Left ventricle myocardium inferior (tissue), 1 donor: ENCODE results near the gene OGFR. TPM values are rescaled to one million over a fixed set of nuclear protein-coding genes. Genes with fewer than 3 reads are reported as not detected.

Experiments
- DNase-seq: peaks from one replicate; pipeline ENCODE4 v3.0.0-alpha.2; 2020
- H3K27ac ChIP-seq: fragments of 200-600 bp; replicated peaks from 2 replicates; pipeline ENCODE4 v1.8.0; 2021
- H3K27me3 ChIP-seq: fragments of 200-600 bp; 2 replicates; pipeline ENCODE4 v1.8.0; 2021; ENCODE audit warnings: low read depth
- H3K36me3 ChIP-seq: fragments of 200-600 bp; 2 replicates; pipeline ENCODE4 v1.8.0; 2021
- H3K4me1 ChIP-seq: fragments of 200-600 bp; 2 replicates; pipeline ENCODE4 v1.8.0; 2021
- H3K4me3 ChIP-seq: fragments of 200-600 bp; 2 replicates; pipeline ENCODE4 v1.8.0; 2021; ENCODE audit warnings: mild to moderate bottlenecking, moderate library complexity
- H3K9me3 ChIP-seq: fragments of 200-600 bp; replicated peaks from 2 replicates; pipeline ENCODE4 v1.8.0; 2021
- intact Hi-C: fragments of 100-400 bp; cut with micrococcal nuclease; formaldehyde crosslinking; loops from one replicate; pipeline ENCODE4 v1.11.0; 2022
- total RNA-seq: library from RNA; stranded (reverse); fragmentation: NEBNext Ultra II Directional; extraction: Animal tissue kit (Norgen Biotek cat#: 25700); gene quantifications from one replicate; pipeline ENCODE4 v1.2.1, GENCODE V29; 2021
- TF ChIP-seq, protein P1 (sequence below): fragments of 200-600 bp; IDR thresholded peaks from 2 replicates; pipeline ENCODE4 v1.8.0; 2021; ENCODE audit warnings: antibody characterized with exemption, mild to moderate bottlenecking, borderline replicate concordance
- donor health status: DM: no; HTN: yes; CAD: no; lungs with severe emphysema.

OGFR gene
- total RNA-seq, 1 donor from 2014 or later = 19.2 TPM

DNA sequence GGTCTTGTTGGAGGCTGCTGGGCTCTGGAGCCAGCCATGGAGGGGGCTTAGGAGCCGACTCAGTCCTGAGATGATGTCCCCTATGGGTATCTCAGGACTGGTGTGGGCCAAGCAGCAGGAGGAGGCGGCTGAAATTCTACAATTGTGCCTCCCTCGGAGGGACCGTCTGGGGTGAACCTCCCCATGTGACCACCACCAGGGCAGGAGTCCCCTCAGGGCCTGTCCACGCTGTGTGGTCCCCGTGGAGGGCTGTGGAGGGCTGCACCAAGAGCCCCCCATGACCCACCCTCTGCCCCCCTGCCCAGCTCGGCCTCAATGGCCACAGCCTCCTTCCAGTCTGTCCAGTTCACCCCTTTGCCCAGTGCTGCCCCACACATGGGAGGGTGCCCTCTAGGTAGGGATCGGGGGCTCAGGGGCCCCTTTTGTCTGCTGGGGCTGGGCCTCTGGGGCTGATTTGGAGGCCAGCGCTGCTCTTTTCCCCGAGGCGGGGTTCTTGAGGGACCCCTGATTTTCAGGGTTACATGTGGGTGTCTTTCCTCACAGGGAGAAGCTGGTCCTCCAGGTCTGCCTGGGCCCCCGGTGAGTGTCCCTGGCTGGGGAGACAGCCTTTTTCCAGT lies 13.4 kb downstream of the OGFR start:
- H3K4me1 ChIP-seq = peaks cover 59% of the 10 kb centered on the region
- no peaks in the 10 kb centered on the region for H3K36me3 ChIP-seq
- H3K4me3 ChIP-seq = peak overlapping the region; percentile 59
- intact Hi-C loops = no loop called here
- DNase-seq = no peak
- TF ChIP-seq, protein P1, sequence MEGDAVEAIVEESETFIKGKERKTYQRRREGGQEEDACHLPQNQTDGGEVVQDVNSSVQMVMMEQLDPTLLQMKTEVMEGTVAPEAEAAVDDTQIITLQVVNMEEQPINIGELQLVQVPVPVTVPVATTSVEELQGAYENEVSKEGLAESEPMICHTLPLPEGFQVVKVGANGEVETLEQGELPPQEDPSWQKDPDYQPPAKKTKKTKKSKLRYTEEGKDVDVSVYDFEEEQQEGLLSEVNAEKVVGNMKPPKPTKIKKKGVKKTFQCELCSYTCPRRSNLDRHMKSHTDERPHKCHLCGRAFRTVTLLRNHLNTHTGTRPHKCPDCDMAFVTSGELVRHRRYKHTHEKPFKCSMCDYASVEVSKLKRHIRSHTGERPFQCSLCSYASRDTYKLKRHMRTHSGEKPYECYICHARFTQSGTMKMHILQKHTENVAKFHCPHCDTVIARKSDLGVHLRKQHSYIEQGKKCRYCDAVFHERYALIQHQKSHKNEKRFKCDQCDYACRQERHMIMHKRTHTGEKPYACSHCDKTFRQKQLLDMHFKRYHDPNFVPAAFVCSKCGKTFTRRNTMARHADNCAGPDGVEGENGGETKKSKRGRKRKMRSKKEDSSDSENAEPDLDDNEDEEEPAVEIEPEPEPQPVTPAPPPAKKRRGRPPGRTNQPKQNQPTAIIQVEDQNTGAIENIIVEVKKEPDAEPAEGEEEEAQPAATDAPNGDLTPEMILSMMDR = no peak
- peaks cover 65% of the 10 kb centered on the region for H3K27me3 ChIP-seq
- peak overlapping the region; percentile 79 for H3K27ac ChIP-seq
- H3K9me3 ChIP-seq = no peaks in the 10 kb centered on the region

DNA sequence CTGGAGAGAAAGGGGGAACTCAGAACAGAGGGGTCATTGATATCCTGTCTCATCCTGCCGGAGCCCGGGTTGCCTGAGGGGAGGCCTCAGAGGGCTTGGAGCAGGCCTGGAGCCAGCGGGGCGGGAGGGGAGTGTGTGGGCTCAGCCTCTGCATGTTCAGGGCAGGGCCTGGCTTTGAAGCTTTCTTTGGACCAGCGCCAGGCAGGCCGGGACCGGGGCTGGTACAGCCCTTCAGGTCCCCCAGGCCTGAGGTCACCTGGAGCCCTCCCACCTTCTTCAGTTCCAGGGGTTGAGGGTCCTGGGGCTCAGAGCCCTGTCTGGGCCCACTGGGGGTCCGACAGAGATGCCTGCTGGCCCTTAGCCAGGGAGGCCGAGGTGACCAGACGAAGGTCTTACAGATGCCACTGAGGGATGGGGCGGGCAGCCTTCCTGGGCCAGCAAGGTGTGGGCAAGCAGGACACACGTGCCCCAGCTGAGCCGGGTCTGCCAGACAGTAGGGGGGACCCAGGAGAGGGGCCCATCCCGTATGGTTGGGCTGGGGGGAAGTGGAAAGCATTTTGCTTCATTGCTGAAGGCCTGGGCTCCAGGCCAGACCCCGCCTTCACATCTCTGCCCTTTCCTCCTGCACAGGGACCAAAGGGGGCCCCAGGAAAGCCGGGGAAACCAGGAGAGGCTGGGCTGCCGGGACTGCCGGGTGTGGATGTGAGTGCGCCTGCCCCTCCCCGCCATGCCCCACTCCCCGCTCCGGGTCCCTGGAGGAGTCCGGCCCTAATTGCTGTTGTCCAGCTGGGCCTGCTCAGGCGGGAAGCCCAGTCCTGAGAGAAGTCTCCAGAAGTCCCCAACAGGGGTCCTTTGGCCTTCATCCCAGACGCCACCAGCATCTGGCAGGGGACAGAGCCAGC lies 14.2 kb downstream of the OGFR start:
- TF ChIP-seq, protein P1 = no peak
- Histone ChIP-seq H3K36me3 (no peaks in the 10 kb centered on the region), H3K27me3 (peaks cover 65% of the 10 kb centered on the region), H3K9me3 (no peaks in the 10 kb centered on the region), H3K4me3 (peak overlapping the region; percentile 59), H3K27ac (peak overlapping the region; percentile 79), H3K4me1 (peaks cover 59% of the 10 kb centered on the region)
- intact Hi-C loops = no loop called here
- DNase-seq = peak; percentile 76

DNA sequence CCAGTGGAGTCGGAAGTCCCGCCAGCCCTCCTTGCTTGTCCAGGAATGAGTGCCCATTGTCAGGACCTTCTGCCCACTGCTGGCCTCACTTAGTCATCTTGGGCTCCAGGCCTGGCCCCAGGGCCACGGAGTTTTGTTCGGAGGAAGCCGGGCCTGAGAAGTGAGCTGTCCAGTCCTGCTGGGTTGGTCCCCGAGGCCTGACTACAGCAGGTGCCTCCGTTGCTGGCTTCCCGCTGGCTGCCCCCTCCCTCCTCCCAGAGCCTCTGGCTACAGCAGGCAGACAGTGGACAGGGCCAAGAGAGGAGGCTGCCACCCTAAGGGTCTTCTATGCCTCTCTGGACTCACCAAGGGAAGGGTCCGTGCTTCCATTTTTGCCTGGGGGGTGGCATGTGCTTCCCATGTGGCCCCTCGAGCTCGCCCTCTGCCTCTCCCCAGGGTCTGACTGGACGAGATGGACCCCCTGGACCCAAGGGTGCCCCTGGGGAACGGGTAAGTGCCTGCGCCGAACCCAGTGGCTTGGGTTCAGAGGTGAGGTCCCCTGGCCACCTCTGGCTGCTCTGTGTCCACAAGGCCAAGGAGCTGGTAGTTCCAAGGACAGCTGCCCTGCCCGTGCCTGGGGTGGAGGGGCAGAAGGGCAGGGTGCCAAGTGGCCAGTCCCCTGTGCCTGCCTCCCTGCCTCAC lies 15.0 kb downstream of the OGFR start:
- H3K9me3 ChIP-seq = no peaks in the 10 kb centered on the region
- no peaks in the 10 kb centered on the region for H3K36me3 ChIP-seq
- DNase-seq = no peak
- peaks cover 60% of the 10 kb centered on the region for H3K27me3 ChIP-seq
- H3K4me3 ChIP-seq = peak overlapping the region; percentile 43
- intact Hi-C loops = no loop called here
- peak overlapping the region; percentile 79 for H3K27ac ChIP-seq
- TF ChIP-seq, protein P1 = no peak
- H3K4me1 ChIP-seq = peaks cover 63% of the 10 kb centered on the region

GRCh38 chr20:62820208-62820961 lies 15.8 kb downstream of the OGFR start:
- Histone ChIP-seq H3K9me3 (no peaks in the 10 kb centered on the region), H3K36me3 (no peaks in the 10 kb centered on the region), H3K4me3 (no peak overlapping the region), H3K4me1 (peaks cover 58% of the 10 kb centered on the region), H3K27me3 (peaks cover 53% of the 10 kb centered on the region), H3K27ac (peak overlapping the region; percentile 79)
- intact Hi-C loops = no loop called here
- no peak for DNase-seq
- TF ChIP-seq, protein P1 = no peak
